ENCODE data around the gene KIF26A.

KIF26A gene

GRCh38 chr14:104168603-104169002, 30.2 kb downstream of the KIF26A start:
- no peak for DNase-seq
- no peaks in the 10 kb centered on the region for H3K36me3 ChIP-seq (replicated peaks)
- no peaks in the 10 kb centered on the region for H3K27me3 ChIP-seq (replicated peaks)
- TF ChIP-seq, protein P1, sequence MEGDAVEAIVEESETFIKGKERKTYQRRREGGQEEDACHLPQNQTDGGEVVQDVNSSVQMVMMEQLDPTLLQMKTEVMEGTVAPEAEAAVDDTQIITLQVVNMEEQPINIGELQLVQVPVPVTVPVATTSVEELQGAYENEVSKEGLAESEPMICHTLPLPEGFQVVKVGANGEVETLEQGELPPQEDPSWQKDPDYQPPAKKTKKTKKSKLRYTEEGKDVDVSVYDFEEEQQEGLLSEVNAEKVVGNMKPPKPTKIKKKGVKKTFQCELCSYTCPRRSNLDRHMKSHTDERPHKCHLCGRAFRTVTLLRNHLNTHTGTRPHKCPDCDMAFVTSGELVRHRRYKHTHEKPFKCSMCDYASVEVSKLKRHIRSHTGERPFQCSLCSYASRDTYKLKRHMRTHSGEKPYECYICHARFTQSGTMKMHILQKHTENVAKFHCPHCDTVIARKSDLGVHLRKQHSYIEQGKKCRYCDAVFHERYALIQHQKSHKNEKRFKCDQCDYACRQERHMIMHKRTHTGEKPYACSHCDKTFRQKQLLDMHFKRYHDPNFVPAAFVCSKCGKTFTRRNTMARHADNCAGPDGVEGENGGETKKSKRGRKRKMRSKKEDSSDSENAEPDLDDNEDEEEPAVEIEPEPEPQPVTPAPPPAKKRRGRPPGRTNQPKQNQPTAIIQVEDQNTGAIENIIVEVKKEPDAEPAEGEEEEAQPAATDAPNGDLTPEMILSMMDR (IDR thresholded peaks at IDR 0.05; ENCODE audit: low read depth, low read length, missing control alignments), result no peak
- no peak overlapping the region for H3K27ac ChIP-seq
- H3K4me3 ChIP-seq (ENCODE audit: low read depth, low read length), result no peak overlapping the region
- in situ Hi-C loops (cut with HindIII; ENCODE audit: low pct_ligation_motif_present, low sequenced_read_pairs), result no loop called here

DNA sequence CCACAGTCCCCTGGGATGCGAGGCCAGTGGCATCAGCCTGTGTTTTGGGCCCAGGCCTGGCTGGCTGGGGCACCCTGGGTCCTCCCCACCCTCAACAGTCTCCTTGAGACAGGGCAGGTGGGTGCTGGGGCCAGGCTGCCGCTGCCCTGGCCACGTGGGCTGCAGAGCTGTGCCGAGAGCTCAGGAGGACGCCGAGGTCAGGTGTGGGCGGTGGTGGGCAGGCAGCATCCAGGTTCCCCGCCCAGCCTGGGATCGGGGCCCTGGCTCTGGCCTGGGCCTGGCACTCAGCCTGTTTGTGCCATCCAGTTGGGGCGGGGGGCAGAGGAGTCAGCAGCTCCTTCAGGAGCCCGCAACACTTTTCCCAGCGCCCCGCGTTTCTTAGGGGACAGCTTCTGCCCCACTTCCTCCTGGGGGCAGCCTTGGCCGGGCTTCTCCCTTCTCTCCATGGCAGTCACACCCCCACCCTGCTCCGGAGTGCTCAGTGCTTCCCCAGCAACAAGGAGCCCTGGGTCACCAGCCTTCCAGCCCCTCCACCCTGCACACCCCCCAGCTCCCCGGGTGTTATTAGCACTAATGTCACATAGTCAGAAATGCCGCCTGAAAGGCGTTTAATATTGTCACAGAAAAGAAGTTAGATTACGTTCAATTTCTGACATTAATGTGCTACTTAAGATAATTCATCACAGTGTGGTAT, 30.8 kb downstream of the KIF26A start:
- no peak overlapping the region for H3K27ac ChIP-seq
- DNase-seq, result no peak
- TF ChIP-seq, protein P1 (IDR thresholded peaks at IDR 0.05; ENCODE audit: low read depth, low read length, missing control alignments), result no peak
- H3K4me3 ChIP-seq (ENCODE audit: low read depth, low read length), result no peak overlapping the region
- H3K36me3 ChIP-seq (replicated peaks), result no peaks in the 10 kb centered on the region
- in situ Hi-C loops (cut with HindIII; ENCODE audit: low pct_ligation_motif_present, low sequenced_read_pairs), result no loop called here
- no peaks in the 10 kb centered on the region for H3K27me3 ChIP-seq (replicated peaks)

DNA sequence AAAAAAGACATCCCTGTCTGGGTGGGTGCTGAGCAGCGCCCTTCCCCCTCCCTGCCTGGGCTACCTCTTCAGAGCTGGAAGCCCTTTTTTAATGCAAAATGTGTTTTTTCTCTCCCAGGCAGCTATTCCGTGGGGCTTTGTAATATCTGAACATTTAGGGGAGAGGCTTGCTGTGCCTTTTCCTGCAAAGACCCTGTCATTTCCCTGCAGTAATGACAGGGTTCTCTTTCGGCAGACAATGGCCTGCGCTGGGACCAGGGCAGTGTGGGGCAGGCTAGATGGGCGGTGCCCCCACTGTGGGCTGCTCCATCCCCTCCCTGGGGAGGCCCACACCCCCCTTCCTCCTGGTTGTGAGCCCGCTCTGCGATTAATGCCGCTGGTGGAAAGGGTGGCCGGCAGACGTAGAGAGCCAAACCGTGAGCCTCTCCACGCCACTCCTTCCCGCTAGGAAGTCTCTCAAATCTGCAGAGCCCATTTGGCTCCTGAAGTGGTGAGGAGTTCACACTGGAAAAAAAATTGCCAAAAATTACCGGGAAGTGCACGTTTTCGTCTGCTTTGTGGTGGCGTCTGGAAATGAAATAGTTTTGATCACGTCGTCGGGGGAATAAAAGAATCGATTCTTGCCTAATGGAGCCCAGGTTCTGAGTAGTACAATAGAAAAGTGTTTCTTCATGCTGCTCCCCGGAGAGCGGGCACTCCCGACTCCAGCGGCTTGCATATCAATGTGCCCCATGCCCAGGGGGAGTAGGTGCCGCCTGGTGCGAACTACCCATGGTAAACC, 31.5 kb downstream of the KIF26A start:
- H3K27ac ChIP-seq, result no peak overlapping the region
- no peak overlapping the region for H3K4me3 ChIP-seq (ENCODE audit: low read depth, low read length)
- TF ChIP-seq, protein P1 (IDR thresholded peaks at IDR 0.05; ENCODE audit: low read depth, low read length, missing control alignments), result no peak
- DNase-seq, result no peak
- no peaks in the 10 kb centered on the region for H3K27me3 ChIP-seq (replicated peaks)
- no peaks in the 10 kb centered on the region for H3K36me3 ChIP-seq (replicated peaks)
- in situ Hi-C loops (cut with HindIII; ENCODE audit: low pct_ligation_motif_present, low sequenced_read_pairs), result no loop called here

GRCh38 chr14:104171029-104171697, 32.8 kb downstream of the KIF26A start:
- no peaks in the 10 kb centered on the region for H3K27me3 ChIP-seq (replicated peaks)
- H3K36me3 ChIP-seq (replicated peaks), result no peaks in the 10 kb centered on the region
- in situ Hi-C loops (cut with HindIII; ENCODE audit: low pct_ligation_motif_present, low sequenced_read_pairs), result no loop called here
- no peak for DNase-seq
- TF ChIP-seq, protein P1 (IDR thresholded peaks at IDR 0.05; ENCODE audit: low read depth, low read length, missing control alignments), result no peak
- H3K27ac ChIP-seq, result no peak overlapping the region
- H3K4me3 ChIP-seq (ENCODE audit: low read depth, low read length), result no peak overlapping the region

GRCh38 chr14:104171895-104172294, 33.5 kb downstream of the KIF26A start:
- Histone ChIP-seq H3K27me3 (replicated peaks) (no peaks in the 10 kb centered on the region), H3K36me3 (replicated peaks) (no peaks in the 10 kb centered on the region), H3K4me3 (ENCODE audit: low read depth, low read length) (no peak overlapping the region), H3K27ac (no peak overlapping the region)
- no peak for DNase-seq
- in situ Hi-C loops (cut with HindIII; ENCODE audit: low pct_ligation_motif_present, low sequenced_read_pairs), result no loop called here
- TF ChIP-seq, protein P1 (IDR thresholded peaks at IDR 0.05; ENCODE audit: low read depth, low read length, missing control alignments), result no peak

All from brain microvascular endothelial cell (primary cell).